ENCODE data around the gene POFUT1. TPM values are rescaled to one million over a fixed set of nuclear protein-coding genes. Genes with fewer than 3 reads are reported as not detected.

The POFUT1 gene
- 10 to 100 TPM; 51.8 to 54.3 TPM for total RNA-seq

GRCh38 chr20:32207626-32208498, at the start of gene POFUT1, which contains the start of gene PLAGL2:
Gene POFUT1 (plus strand): TSS chr20:32207880. CDS start chr20:32207942, 62 bp downstream.
Gene PLAGL2 (minus strand): TSS chr20:32207743. CDS start chr20:32202178, 5,565 bp downstream.
- peak; percentile 95 for DNase-seq

DNA sequence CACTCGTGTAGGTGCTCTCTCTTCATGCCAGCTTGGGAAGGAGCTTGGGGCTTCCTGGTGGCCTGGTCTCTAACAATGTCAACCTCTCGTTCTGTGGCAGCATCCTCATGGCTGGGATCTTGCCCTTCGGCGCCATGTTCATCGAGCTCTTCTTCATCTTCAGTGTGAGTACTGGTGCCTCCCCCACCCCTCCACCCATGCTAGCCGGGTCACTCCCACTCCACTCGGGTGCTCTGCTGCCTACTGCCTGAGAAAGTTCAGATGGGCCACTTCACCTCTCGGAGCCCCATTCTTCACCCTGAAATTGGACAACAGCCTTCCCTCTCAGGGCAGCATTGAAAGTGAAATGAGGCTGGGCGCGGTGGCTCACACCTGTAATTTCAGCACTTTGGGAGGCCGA, 49.3 kb upstream of the POFUT1 start:
- Mint-ChIP-seq H3K27me3 (no peaks in the 10 kb centered on the region), H3K4me3 (no peak overlapping the region), H3K27ac (no peak overlapping the region), H3K9me3 (ENCODE audit: low read depth) (no peaks in the 10 kb centered on the region), H3K36me3 (ENCODE audit: low read depth) (peaks cover 48% of the 10 kb centered on the region), H3K4me1 (peaks cover 6% of the 10 kb centered on the region)
- POLR2A ChIA-PET, result interaction anchor here (0.6 kb wide), 1 partner anchor 25 kb away, joined by 4 read pairs; no protein-coding TSS in a partner anchor
- intact Hi-C loops (cut with DNase I, micrococcal nuclease), result loop anchor here in 1 of 2 experiments (10.0 kb wide), 1 partner anchor 496 kb away; no protein-coding TSS in a partner anchor
- DNase-seq (no peak), ATAC-seq (no peak)
- CTCF ChIA-PET, result interaction anchor here (0.5 to 0.7 kb wide), 3 partner anchors 133 to 431 kb away, joined by 3 to 4 read pairs (median 3); no protein-coding TSS in a partner anchor

More at GRCh38 chr20:32207626-32208498, at the start of gene POFUT1, which contains the start of gene PLAGL2:
- Mint-ChIP-seq H3K36me3 (ENCODE audit: low read depth) (peaks cover 84% of the 10 kb centered on the region), H3K4me1 (peaks cover 63% of the 10 kb centered on the region), H3K27me3 (no peaks in the 10 kb centered on the region), H3K4me3 (peak within 1 kb of the TSS; percentile 99), H3K9me3 (ENCODE audit: low read depth) (no peaks in the 10 kb centered on the region), H3K27ac (peak within 1 kb of the TSS; percentile 99)
- ATAC-seq, result peak; percentile 68
- ChIA-PET CTCF (interaction anchor here (0.8 to 1.0 kb wide), 2 partner anchors 10 to 125 kb away, joined by 3 read pairs; no protein-coding TSS in a partner anchor), POLR2A (interaction anchor here (0.7 kb wide), 1 partner anchor 93 kb away, joined by 3 read pairs; no protein-coding TSS in a partner anchor)
- intact Hi-C loops (cut with DNase I, micrococcal nuclease), result loop anchor here (1.0 to 10.0 kb wide), 13 partner anchors 24 to 759 kb away; partner anchors contain the start of genes TM9SF4 (in 2 of the 2), ASXL1 (in 1 of the 2), BCL2L1 (in 1 of the 2) and KIF3B (in 1 of the 2)

DNA sequence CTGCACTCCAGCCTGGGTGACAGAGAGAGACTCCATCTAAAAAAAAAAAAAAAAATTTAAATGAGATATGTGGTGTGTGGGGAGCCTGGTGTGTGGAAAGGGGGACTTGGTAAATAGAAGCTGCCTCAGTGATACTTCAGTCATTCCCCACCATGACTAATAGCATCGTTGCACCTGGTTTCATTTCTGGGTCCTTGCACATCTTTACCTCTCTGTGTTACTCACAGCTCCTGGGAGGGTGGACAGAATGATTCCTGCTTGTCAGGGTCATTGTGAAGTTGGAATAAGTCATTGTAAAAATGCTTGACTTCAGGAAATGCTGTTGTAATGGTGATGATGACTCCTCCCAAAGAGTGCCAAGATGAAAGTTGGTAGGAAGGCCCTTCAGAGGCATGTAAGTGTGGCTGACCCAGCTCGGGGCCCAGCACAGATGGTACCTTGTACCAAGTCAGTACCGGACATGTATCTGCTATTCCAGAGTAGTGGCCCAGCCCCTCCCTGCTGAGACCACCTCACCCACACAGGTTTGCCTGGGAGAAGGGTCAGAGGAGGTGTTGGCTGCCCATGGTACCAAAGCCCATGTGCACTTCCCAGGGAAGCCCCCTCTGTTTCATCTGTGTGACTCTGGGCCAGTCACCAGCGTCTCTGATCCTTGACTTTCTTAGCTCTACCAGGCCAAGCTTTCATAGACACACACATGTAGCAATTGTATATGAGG, 48.6 kb upstream of the POFUT1 start:
- POLR2A ChIA-PET, result interaction anchor here (0.6 kb wide), 2 partner anchors 24 to 132 kb away, joined by 4 to 7 read pairs; no protein-coding TSS in a partner anchor
- Mint-ChIP-seq H3K9me3 (ENCODE audit: low read depth) (no peaks in the 10 kb centered on the region), H3K4me3 (no peak overlapping the region), H3K36me3 (ENCODE audit: low read depth) (peaks cover 45% of the 10 kb centered on the region), H3K4me1 (peaks cover 6% of the 10 kb centered on the region), H3K27ac (peak overlapping the region; percentile 53), H3K27me3 (no peaks in the 10 kb centered on the region)
- intact Hi-C loops (cut with DNase I, micrococcal nuclease), result loop anchor here in 1 of 2 experiments (10.0 kb wide), 1 partner anchor 496 kb away; no protein-coding TSS in a partner anchor
- DNase-seq, result peak; percentile 38
- CTCF ChIA-PET, result interaction anchor here (0.5 to 0.7 kb wide), 3 partner anchors 132 to 430 kb away, joined by 3 to 4 read pairs (median 3); no protein-coding TSS in a partner anchor
- ATAC-seq, result peak; percentile 84

DNA sequence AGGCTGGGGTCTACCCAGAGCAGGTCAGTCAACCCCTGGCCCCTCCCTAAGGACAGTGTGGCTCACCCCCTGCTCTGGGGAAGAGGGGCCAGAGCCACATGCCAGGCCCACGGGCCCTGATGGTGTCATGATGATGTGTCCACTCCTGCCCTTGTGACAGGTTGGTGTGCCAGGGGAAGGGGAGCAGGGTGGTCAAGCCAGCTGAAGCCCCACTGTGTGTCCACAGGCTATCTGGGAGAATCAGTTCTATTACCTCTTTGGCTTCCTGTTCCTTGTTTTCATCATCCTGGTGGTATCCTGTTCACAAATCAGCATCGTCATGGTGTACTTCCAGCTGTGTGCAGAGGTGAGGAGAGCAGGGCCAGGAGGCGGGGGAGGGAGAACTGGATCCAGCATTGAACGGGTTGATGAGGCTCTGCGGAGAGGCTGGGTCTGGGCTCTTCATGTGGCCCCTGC, 47.9 kb upstream of the POFUT1 start:
- POLR2A ChIA-PET, result no interaction called here
- Mint-ChIP-seq H3K27ac (no peak overlapping the region), H3K4me1 (peaks cover 6% of the 10 kb centered on the region), H3K27me3 (no peaks in the 10 kb centered on the region), H3K36me3 (ENCODE audit: low read depth) (peaks cover 47% of the 10 kb centered on the region), H3K9me3 (ENCODE audit: low read depth) (no peaks in the 10 kb centered on the region), H3K4me3 (no peak overlapping the region)
- intact Hi-C loops (cut with DNase I, micrococcal nuclease), result loop anchor here in 1 of 2 experiments (10.0 kb wide), 1 partner anchor 495 kb away; no protein-coding TSS in a partner anchor
- ATAC-seq (no peak), DNase-seq (no peak)
- CTCF ChIA-PET, result no interaction called here

- no peaks in the 10 kb centered on the region for H3K9me3 Mint-ChIP-seq (ENCODE audit: low read depth)
- H3K4me1 Mint-ChIP-seq, result peaks cover 6% of the 10 kb centered on the region
- ATAC-seq (no peak), DNase-seq (no peak)
- peaks cover 52% of the 10 kb centered on the region for H3K36me3 Mint-ChIP-seq (ENCODE audit: low read depth)
- POLR2A ChIA-PET, result no interaction called here
- CTCF ChIA-PET, result no interaction called here
- H3K27ac Mint-ChIP-seq, result no peak overlapping the region
- intact Hi-C loops (cut with DNase I, micrococcal nuclease), result no loop called here
- H3K27me3 Mint-ChIP-seq, result no peaks in the 10 kb centered on the region
- no peak overlapping the region for H3K4me3 Mint-ChIP-seq
Observed at GRCh38 chr20:32160341-32160740, 47.3 kb upstream of the POFUT1 start.

- Mint-ChIP-seq H3K4me1 (peaks cover 6% of the 10 kb centered on the region), H3K36me3 (ENCODE audit: low read depth) (peaks cover 60% of the 10 kb centered on the region), H3K27ac (no peak overlapping the region), H3K4me3 (no peak overlapping the region), H3K9me3 (ENCODE audit: low read depth) (no peaks in the 10 kb centered on the region), H3K27me3 (no peaks in the 10 kb centered on the region)
- CTCF ChIA-PET, result interaction anchor here (0.7 to 1.4 kb wide), 2 partner anchors 9 to 10 kb away, joined by 3 to 7 read pairs; no protein-coding TSS in a partner anchor
- intact Hi-C loops (cut with DNase I, micrococcal nuclease), result no loop called here
- POLR2A ChIA-PET, result no interaction called here
- ATAC-seq, result no peak
- no peak for DNase-seq
Observed at GRCh38 chr20:32162351-32162750, 45.3 kb upstream of the POFUT1 start.

GRCh38 chr20:32163951-32164350, 43.7 kb upstream of the POFUT1 start:
- POLR2A ChIA-PET, result no interaction called here
- Mint-ChIP-seq H3K9me3 (ENCODE audit: low read depth) (no peaks in the 10 kb centered on the region), H3K4me1 (peaks cover 3% of the 10 kb centered on the region), H3K27ac (no peak overlapping the region), H3K36me3 (ENCODE audit: low read depth) (peaks cover 49% of the 10 kb centered on the region), H3K27me3 (no peaks in the 10 kb centered on the region), H3K4me3 (no peak overlapping the region)
- CTCF ChIA-PET, result no interaction called here
- intact Hi-C loops (cut with DNase I, micrococcal nuclease), result no loop called here
- ATAC-seq, result no peak
- no peak for DNase-seq

DNA sequence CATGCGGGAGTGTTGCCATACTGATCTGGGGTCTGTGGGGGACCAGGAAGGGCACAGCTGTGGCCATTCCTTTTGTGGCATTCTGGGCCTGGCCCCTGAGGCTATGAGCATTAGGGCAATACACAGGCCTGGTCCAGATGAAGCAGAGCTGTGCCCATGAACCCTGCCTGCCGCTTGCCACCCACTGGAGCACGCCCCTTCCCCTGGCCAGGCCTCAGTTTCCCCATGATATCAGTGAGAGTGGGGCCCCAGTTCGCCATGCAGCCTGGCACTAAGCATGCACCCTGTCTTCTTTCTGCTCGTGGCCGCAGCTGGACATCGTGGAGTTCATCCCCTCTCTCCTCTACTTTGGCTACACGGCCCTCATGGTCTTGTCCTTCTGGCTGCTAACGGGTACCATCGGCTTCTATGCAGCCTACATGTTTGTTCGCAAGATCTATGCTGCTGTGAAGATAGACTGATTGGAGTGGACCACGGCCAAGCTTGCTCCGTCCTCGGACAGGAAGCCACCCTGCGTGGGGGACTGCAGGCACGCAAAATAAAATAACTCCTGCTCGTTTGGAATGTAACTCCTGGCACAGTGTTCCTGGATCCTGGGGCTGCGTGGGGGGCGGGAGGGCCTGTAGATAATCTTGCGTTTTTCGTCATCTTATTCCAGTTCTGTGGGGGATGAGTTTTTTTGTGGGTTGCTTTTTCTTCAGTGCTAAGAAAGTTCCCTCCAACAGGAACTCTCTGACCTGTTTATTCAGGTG, 42.5 kb upstream of the POFUT1 start:
- ChIA-PET CTCF (interaction anchor here (0.7 kb wide), 1 partner anchor 1501 kb away, joined by 3 read pairs; the partner anchor contains the start of gene ACTL10), POLR2A (no interaction called here)
- ATAC-seq (no peak), DNase-seq (no peak)
- Mint-ChIP-seq H3K9me3 (ENCODE audit: low read depth) (no peaks in the 10 kb centered on the region), H3K4me1 (no peaks in the 10 kb centered on the region), H3K36me3 (ENCODE audit: low read depth) (peaks cover 46% of the 10 kb centered on the region), H3K27ac (peak overlapping the region; percentile 7), H3K27me3 (no peaks in the 10 kb centered on the region), H3K4me3 (no peak overlapping the region)
- intact Hi-C loops (cut with DNase I, micrococcal nuclease), result no loop called here

GRCh38 chr20:32165836-32166545, 41.7 kb upstream of the POFUT1 start:
- ATAC-seq (no peak), DNase-seq (no peak)
- H3K4me1 Mint-ChIP-seq, result no peaks in the 10 kb centered on the region
- no peaks in the 10 kb centered on the region for H3K27me3 Mint-ChIP-seq
- ChIA-PET POLR2A (no interaction called here), CTCF (no interaction called here)
- H3K36me3 Mint-ChIP-seq (ENCODE audit: low read depth), result peaks cover 41% of the 10 kb centered on the region
- no peaks in the 10 kb centered on the region for H3K9me3 Mint-ChIP-seq (ENCODE audit: low read depth)
- no peak overlapping the region for H3K4me3 Mint-ChIP-seq
- intact Hi-C loops (cut with DNase I, micrococcal nuclease), result no loop called here
- no peak overlapping the region for H3K27ac Mint-ChIP-seq

- ATAC-seq, result no peak
- no peak overlapping the region for H3K27ac Mint-ChIP-seq
- H3K4me3 Mint-ChIP-seq, result no peak overlapping the region
- H3K4me1 Mint-ChIP-seq, result no peaks in the 10 kb centered on the region
- ChIA-PET POLR2A (no interaction called here), CTCF (interaction anchor here (0.7 kb wide), 1 partner anchor 64 kb away, joined by 3 read pairs; no protein-coding TSS in a partner anchor)
- DNase-seq, result no peak
- intact Hi-C loops (cut with DNase I, micrococcal nuclease), result no loop called here
- peaks cover 30% of the 10 kb centered on the region for H3K36me3 Mint-ChIP-seq (ENCODE audit: low read depth)
- H3K27me3 Mint-ChIP-seq, result no peaks in the 10 kb centered on the region
- no peaks in the 10 kb centered on the region for H3K9me3 Mint-ChIP-seq (ENCODE audit: low read depth)
Observed at GRCh38 chr20:32167552-32167951, 40.1 kb upstream of the POFUT1 start.

All from activated CD4-positive, alpha-beta T cell treated with anti-CD3 and anti-CD28 coated beads for 36 hours (primary cell).